ENCODE data around the gene PREPL.

- TF ChIP-seq CTCF (conservative IDR thresholded peaks at IDR 0.05; ENCODE audit: low read depth, low read length) (no peak), EZH2 (IDR thresholded peaks at IDR 0.05; ENCODE audit: borderline replicate concordance, low read depth, low read length, poor library complexity, severe bottlenecking) (no peak)
Observed at GRCh38 chr2:44367591-44367990, 6.3 kb upstream of the PREPL start.
